HG02763 (cell line): ENCODE measurements around the gene VIPAS39.

Experiments
- ATAC-seq: cut with Tn5 transposase; IDR thresholded peaks from one replicate; pipeline ENCODE4 v1.9.1; 2021; ENCODE audit warnings: mild to moderate bottlenecking, moderate library complexity; ENCODE audit not compliant: unreplicated experiment

The VIPAS39 gene

GRCh38 chr14:77457522-77458248, at the start of gene VIPAS39, which contains the start of gene AHSA1:
Gene VIPAS39 (minus strand): TSS chr14:77457601. CDS start chr14:77454102, 3,499 bp downstream.
Gene AHSA1 (plus strand): TSS chr14:77458093. CDS start chr14:77458190, 97 bp downstream.
- peak; percentile 90 for ATAC-seq

DNA sequence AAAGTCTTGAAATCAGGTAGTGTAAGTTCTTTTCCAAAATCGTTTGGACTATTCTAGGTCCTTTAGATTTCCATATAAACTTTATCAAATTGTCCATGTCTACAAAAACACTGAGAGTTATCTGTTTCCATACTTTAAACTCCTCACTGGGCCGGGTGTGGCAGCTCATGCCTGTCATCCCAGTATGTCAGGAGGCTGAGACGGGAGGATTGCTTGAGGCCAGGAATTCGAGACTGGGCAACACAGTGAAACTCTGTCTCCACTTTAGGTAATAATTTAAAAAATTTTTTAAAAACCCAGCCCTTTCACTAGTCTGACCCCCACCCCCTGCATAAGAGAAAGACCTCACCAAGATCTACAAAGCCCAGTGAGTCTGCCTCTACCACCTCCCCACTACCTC, 47.6 kb upstream of the VIPAS39 start:
- no peak for ATAC-seq

DNA sequence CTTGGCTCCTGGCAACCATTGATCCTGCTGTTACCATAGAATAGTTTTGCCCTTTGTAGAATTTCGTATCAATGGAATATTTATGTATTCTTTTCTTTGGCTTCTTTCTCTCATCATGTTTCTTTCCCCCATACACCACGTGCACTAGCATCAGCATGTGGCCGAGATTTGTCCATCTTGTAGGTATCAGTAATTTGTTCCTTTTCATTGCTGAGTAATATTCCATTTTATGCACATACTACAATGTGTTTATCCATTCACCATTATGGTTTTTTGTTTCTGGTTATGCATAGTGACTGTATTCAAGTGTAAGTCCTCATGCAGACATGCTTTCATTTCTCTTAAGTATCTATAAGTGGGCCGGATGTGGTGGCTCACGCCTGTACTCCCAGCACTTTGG, 45.7 kb upstream of the VIPAS39 start:
- no peak for ATAC-seq

DNA sequence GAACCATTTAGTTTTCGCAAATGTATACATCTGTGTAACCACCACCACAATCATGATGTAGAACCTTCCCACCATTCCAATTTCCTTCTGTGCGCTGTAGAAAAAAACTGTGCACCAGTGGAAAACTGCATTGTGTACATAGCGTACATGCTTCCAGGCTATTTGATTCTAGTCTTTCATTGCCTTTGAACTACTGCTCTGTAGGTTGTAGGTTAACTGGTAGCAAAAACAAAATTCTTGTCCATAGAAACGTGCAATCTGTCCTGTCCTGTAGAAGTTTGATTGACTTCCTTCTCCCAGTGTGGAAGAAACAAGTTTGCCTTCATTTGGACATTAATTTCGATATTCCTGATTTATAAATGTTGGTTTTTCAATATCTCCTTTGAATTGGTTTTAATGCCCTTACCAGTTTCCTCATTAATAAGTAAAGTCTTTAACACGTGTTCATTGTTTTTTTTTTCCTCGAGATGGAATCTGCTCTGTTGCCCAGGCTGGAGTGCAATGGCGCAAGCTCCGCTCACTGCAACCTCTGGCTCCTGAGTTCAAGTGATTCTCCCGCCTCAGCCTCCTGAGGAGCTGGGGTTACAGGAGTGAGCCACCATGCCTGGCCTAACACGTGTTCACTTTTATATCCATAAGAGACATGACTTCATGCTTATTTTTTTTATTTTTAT, 44.8 kb upstream of the VIPAS39 start:
- ATAC-seq, result no peak

DNA sequence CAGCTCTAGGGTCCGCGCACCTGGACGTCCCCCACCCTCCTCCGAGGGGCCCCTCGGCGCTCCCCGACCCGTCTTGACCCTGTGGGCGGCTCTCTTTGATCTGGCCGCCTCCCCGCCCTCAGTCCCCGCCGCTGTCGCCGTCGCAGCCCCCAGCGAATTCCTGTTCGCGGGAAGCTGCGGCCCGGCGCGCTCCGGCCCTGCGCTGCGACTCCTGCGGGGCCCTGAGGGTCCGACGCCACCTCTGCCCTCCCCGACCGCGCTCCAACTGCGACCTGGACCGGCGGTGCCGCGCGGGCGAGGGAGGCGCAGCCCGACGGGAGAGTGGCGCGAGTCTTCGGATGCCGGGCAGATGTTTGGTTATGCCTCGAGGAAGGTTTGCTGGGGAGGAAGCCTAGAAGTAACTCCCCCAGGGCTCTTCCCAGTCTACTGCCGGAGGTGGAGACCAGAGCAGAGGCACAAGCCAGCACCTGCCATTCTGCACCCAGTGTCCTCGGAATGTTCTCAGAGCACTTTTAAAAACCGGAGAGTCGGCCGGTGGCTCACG, 41.7 kb upstream of the VIPAS39 start:
- peak; percentile 34 for ATAC-seq

DNA sequence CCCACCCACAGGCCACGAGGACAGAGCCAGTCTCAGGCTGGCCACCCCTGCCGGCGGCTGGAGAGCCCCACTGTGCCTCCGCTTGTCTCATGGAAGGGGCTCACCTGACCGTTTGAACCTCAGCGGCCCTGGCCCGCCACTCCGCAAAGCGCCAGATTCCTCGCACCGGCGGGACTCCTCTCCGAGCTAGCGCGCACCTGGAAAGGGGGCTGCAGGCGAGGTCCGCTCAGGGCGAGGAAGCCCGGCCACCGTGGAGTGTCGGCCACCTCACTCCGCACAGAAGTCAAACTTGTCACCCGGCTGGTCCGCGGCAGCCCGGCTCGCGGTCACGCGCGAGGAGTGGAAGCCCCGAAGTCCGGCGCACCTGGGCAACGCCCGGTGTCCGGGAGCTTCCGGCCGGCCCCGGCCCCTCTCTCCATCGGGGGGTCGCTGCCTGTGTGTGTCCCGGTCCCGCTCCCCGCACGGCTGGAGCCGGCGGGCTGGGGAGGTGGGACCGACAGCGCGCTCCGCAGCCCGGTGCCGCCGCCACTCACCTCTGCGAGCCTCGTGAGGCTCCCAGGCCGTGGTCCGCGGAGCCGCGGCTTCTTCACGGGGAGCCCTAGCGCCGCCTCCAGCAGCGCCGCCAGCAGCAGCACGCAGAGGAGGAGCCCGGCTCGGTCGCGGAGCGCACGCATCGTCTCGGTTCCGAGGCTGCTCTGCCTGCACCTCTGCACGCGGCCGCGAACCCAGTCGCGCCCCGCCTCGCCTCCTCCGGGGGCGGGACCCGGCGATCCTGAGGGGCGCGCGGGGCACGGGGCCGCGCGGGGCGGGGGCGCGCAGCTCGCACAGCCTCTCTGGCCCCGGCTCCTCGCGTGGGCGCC, 40.9 kb upstream of the VIPAS39 start, which contains the start of gene ISM2:
TSS of gene ISM2 (minus strand) at position 697 of the 860 bp plus-strand sequence. CDS start at position 674, 23 bp downstream.
- peak; percentile 49 for ATAC-seq

- no peak for ATAC-seq
Measured at GRCh38 chr14:77495334-77495733, 37.9 kb upstream of the VIPAS39 start.

GRCh38 chr14:77491056-77491455, 33.7 kb upstream of the VIPAS39 start:
- ATAC-seq, result no peak

- ATAC-seq, result no peak
Measured at GRCh38 chr14:77490347-77490986, 33.1 kb upstream of the VIPAS39 start.

DNA sequence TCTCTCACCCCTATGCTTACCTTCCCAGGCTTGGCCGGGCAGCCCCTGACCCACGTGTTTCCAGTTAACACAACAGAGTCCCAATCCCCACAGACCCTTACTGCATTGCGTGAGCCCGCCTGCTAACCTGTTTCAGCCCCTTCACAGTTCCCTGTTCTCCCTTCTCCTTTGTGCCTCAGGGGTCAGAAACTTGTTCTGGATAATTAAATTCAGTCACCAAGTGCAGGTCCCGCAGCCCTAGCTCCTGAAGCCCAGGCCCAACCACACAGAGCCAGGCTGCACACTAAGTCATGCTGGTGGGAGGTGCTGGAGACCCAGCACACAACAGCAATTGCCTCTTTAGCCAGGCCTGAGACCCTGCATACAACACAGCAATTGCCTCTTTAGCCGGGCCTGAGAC, 31.6 kb upstream of the VIPAS39 start:
- ATAC-seq, result no peak

DNA sequence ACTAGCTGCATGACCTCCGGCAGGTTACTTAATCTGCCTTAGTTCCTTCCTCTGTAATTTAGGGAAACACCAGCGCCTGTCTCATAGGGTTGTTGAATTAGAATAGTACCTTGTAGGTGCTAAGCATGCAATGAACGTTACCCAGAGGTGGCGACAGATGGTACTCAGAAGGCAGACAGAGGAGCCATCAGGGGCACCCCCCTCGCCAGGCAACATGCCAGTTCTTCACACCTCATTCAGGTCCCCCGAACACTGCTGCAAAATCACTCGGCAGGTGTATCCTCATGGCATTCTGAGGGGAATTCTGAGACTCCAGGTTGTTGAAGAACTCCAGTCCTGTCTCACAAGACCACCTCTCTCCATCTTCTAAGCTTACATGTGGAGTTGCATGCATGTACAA, 31.2 kb upstream of the VIPAS39 start:
- no peak for ATAC-seq

DNA sequence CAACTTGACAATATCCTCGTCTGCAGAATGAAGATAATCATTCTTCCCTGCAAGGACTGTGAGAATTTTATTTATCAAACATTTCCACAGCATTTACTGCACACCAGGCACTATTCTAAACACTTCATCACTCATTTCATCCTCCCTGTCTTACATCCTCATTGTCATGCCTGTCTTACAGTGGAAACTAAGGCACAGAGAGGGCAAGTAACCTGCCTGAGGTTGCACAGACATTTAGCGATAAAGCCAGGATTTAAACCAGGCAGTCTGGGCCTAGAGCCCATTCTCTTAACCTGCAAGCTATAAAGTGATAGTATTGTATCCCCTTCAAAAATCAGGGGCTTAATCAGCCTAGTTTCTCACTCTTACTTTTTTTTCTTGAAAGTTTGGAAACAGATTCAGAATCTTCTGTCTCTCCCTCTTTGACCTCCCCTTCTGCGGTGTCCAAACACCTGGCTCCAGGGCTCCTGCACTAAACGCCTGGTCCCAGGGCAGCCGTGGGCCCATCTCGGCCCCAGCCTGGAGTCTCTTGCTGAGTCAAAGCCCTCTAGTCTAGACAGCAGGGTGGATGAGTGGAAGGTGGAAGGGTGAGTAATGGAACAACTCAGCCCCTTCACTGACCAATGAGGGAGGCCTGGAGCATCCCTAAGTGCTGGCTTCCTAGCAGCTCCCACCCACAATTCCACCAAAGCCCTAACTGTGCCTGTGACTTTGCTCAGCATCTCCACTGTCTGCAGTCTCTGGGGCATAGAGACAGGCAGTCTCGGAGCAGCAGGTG, 28.7 kb upstream of the VIPAS39 start:
- no peak for ATAC-seq

- ATAC-seq, result no peak
Measured at GRCh38 chr14:77485256-77485655, 27.9 kb upstream of the VIPAS39 start.

DNA sequence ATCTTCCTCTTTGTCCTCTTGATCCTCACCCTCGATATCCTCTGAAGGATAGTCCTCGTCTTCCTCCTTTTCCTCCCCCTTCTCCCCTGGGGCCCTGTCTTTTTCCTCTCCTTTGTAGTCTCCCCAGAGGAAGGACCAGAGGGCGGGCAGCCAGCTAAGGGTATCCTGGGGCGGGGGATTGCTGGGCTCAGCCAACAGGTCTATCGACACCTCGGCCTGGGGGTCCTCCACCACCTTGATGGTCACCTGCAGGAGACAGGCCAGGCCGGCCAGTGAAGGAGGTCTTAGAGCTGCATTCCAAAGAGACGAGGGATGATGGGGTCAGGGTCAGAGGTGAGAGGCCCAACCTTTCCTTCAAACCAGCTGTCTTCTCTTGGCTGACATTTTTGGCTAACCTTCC, 25.0 kb upstream of the VIPAS39 start:
- ATAC-seq, result no peak

DNA sequence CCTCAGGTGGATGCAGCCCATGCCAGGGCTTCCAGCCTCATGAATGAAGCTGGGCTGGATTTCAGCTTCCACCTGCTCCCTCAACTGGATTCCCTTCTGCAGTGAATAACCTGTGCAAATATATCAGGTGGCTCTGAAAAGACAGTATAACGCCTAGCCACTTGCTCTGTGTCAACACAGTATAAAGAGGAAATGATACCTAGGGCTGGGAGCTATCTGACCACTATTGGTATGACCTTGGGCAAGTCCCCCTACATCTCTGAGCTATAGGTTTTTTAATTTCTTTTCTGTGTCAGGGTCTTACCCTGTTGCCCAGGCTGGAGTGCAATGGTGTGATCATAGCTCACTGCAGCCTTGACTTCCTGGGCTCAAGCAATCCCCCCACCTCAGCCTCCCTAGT, 21.4 kb upstream of the VIPAS39 start:
- peak; percentile 82 for ATAC-seq

DNA sequence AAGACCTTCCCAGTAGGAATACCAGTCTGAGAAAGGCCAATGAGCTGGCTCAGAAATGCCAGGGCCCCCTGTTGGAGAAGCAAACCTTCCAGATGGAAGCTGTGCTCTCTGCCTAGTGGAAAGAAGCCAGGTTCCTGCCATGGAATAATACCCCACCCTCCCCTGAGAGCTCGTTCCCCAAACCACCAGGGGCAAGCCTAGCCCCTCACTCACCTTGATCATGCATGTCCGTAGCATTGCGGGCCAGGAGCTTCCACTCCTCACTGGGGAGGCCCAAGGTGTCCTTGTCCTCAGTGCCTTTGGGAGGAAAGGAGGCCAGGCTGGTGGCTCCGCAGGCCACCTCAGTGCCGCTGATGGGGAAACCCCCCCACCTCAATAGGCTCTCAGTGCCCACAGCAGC, 20.6 kb upstream of the VIPAS39 start:
- no peak for ATAC-seq

DNA sequence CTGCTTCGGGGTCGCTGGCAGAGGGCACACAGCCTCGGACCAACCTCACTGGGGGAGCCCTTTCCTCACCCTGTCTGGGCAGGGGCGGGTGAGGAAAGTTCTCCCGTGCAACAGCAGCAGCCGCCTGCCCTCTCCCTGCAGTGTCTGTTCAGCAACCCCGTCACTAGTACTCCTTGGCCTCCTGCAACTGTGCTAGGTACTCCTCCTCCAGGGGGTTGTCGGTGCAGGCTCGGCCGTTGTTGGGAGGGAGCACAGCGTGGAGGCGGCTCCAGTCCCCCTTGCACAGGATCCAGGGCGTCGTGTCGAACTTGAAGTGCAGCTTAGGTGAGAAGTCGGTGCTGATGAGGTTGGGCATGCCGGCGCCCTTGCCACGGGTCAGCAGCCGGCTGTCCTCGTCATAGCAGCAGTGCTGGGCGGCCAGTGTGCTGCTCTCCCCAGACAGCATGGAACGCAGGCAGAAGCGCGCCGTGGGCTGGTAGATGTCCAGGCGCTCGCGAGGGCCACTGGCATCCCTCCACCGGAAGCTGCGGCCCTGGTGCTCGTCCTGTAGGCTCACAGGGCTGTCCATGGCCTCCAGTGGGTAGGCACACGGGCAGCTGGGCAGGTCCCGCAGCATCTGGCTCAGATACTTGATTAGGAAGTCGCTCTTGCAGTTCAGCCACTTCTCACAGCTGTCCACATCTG, 18.2 kb upstream of the VIPAS39 start:
- ATAC-seq, result no peak

GRCh38 chr14:77474479-77475177, 17.2 kb upstream of the VIPAS39 start:
- no peak for ATAC-seq

DNA sequence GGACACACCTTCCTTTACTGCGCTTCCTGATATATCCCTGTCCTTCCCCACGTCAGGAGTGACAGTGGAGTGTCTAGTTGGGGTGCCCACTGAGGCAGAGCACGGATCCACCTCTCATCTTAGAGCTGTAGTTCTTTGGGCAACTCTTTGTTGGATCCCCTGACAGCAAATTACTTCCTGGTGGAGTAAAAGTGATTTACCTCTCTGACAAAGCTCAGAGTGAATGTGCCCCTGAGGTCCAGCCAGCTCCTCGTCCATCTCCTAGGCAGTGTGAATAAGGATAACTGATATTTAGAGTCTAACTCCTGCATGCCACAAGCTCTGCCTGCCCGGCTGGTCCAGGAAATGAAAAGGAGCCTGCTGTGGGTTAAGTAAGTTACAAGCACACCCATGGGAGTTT, 16.5 kb upstream of the VIPAS39 start:
- no peak for ATAC-seq
